Hematopoietic multipotent progenitor cell treated with erythropoietin and hydrocortisone succinate and interleukin-3 and kit ligand, for 17 days (in vitro differentiated cells): ENCODE results near the gene AHRR.

Experiments
- DNase-seq: peaks from one replicate; pipeline ENCODE4 v3.0.0-alpha.2; 2015; ENCODE audit warnings: low spot score

Gene AHRR

DNA sequence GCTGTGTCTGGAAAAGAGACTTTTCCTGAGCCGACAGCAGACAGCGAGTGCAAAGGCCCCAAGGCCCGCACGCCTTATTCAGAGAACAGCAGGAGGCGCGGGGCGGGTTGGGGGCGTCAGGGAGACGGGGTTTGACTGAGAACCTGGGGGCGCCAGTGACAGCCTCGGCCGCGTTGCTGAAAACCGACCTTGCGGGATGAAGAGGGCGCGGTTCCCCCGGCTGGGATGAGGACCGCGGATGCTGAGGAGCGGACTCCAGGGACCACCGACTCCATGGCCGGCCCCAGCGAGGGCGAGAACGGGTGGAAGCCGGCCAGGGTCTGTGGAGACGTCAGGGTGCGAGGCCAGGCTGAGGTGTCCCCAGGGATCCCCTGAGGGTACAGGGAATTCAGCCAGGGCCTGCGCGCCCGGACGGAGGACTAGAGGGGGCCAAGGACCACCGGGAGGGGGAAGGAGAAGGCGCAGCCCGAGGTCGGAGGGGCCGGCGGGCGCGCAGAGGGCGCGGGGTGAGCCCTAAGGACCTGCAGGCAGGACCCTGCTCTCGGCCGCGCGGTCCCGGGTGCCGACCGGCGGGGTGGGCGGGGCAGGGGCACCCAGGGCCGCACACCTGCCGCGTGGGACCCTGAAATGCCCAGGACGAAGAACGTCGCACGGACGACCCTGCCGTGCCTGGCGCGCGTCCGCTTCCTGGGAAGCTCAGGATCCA, 837 bp upstream of the AHRR start:
- DNase-seq: no peak

DNA sequence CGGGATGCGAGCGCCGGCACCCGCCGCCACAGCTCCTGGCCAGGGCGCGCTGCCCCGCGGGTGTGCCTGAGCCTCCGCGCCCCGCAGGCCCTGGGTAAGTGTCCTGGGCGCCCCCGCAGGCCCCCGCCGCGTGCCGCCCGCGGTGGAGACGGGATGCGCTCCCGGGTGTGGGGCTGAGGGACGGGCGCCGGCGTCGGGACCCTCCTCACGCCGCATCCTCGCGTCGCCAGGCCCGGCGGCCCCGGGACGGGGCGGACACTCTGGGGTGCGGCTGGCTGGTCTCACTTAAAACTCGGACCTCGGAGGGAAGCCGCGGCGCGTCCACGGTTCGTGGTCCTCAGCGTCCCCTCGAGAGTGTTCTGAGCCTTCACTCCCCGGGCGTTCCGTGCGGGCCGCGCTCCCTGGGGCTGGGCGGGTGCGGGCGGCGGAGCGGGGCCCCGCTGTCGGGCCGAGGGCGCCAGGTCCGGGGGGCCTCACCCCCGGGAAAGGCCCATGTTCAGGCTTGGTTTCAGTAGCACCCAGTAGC, 275 bp downstream of the AHRR start:
- DNase-seq: no peak

DNA sequence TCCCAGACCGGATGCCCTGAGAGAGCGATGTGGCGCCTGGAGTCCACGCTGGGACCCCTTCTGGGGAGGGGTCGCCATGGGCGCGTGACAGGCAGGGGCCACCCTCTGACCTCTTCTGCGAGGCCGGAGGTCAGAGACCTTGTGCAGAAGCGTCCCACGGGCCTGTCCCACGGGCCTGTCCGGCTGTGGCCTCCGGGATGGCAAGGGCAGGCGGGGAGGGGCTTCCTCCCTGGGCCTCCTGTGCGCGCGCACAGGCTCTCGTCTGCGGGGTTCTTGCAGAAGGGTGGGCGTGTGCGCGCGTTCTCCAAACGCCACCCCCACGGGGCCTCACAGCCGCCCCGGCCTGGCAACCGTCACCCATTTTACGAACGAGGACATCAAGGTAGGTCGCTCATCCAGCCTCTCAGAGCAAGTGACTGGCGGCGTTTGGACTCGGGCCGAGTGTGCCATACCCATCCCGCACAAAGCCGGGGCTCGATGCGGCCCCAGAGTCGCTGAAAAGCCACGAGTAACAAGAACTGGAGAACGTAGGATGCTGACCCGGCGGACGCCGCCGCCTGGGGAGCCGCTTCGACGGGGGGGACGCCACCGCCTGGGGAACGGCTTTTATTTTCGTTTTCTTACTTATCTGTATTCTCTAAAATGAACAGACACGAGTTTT, 897 bp downstream of the AHRR start:
- no peak for DNase-seq

DNA sequence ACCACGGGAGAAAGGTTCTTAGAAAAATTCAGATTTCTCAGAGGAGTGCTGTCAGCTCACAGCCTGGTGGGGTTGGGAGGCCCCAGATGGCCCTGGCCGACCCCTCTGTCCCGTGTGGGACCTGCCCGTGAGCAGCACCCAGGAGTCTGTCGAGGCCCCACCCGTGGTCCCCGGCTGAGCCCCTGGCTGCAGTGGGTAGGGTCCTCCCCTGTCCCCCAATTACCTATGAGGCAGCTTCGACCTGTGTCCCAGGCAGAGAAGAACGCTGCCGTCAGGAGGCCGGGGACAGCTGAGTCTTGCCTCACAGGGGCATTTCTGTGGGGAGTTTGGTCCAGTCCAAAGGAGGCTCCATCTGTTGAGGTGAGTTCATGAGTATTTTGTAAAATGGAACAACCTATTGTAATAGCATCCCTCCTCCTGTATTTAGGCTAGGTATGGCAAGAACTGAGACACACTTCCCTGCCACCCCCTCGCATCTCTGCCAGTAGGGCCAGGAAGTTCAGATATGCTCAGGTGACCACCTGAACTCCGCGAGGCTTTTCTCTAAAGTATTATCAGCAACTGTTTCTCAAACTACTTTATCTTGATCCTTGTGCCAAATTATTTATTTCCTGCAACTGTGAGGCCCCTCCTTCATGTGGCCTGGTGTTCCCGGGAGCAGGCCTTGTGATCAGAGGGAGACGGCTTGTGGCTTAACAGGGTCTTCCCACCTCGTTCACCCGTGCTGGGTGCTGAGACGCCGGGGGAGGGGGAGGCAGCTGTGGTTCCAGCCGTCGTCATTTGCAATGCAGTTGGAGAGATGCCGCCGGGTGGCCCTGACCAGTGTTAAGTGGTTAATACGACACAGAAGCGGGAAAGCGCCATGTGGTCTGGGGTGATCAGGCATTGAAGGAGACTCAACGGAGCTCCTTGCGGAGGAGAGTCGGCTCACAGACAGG, 1.7 kb downstream of the AHRR start:
- DNase-seq: no peak

DNA sequence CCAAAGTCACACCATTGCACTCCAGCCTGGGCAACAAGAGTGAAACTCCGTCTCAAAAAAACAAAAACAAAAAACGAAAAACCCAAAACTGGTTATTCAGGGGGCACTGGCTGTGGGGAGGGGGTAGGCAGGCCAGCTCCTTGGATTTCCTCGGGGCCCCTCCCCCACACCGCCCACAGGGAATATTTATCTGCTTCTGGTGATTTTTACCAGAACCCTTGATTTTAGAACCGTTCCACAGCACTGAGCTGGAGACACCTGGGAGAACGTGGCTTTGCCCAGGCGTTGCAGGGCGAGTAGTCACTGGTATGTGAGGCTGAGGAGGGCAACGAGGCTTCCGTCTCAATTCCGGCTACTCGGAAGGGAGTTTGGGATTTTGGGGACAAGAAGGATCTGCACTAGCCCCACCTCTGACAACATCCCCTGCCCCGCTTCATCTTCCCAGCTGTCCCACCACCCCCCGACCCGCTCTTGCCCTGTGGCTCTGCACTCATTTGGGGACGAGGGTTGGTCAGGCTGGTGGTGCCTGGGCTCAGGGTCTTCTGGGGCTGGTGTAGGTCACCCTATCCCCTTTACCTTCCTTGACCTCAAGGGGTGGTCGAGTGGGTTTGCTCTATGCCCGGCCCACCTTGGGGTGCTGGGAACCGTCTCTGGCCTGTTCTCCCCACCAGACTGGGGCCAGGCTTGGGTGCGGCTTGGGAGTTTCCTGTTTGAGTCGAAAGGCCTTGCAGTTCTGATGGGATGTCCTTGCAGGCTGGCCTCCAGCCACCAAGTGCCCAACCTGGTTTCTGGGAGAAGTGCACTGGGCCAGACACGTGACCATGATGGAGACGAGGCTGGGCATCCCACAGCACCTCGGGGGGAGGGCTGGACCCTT, 3.5 kb downstream of the AHRR start:
- no peak for DNase-seq

DNA sequence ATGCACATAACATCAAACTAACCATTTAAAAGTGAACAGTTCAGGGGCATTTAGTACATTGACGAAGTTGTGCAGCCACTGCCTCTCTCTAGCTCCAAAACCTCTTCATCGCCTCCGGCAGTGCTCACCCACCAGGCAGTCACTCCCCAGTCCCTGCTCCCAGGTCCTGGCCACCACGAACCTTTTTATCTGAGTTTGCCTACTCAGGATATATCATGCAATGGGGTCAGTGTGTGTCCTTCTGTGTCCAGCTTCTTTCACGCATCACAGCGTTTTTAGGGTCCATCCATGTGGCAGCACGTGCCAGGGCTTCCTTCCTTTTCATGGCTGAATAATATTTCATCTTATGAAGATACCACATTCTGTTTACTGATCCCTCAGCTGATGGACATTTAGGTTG, 4.6 kb downstream of the AHRR start:
- no peak for DNase-seq

DNA sequence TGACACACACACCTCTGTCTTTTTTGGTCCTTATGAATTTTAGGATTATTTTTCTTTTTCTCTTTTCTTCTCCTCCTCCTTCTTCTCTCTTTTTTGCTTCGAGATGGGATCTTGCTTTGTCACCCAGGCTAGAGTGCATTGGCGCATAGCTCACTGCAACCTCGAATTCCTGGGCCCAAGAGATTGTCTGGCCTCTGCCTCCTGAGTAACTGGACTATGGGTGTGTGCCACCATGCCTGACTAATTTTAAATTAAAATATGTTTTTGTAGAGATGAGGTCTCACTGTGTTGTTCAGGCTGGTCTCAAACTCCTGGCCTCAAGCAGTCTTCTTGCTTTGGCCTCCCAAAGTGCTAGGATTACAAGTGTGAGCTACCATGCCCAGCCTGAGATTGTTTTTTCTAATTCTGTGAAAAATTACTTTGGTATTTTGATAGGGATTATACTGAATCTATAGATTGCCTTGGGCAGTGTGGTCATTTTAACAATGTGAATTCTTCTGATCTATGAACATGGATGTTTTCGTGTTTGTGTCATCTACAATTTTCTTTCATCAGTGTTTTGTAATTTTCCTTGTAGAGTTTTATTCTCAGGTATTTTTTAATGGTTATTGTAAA, 7.7 kb downstream of the AHRR start:
- DNase-seq: no peak

DNA sequence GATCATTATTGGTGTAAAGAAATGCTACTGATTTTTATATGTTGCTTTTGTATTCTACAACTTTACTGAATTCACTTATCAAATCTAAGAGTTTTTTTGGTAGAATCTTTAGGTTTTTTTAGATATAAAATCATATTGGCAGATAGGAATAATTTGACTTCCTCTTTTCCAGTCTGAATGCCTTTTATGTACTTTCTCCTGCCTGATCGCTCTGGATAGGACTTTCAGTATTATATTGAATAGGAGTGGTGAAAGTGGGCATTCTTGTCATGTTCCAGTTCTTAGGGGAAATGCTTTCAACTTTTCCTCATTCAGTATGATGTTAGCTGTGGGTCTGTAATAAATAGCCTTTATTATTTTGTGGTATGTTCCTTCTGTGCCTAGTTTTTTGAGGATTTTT, 8.3 kb downstream of the AHRR start:
- DNase-seq: no peak

DNA sequence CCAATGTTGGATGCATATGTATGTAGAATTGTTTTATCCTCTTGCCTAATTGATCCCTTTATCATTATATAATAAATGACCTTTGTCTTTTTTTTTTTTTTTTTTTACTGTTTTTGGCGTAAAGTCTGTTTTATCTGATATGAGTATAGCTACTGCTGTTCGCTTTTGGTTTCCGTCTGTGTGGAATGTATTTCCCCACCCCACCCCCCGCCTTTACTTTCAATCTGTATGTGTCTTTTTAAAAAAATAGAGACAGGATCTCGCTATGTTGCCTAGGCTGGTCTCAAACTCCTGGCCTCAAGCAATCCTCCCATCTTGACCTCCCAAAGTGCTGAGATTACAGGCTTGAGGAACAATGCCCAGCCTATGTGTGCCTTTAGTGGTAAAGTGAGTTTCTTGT, 11.3 kb downstream of the AHRR start:
- no peak for DNase-seq

DNA sequence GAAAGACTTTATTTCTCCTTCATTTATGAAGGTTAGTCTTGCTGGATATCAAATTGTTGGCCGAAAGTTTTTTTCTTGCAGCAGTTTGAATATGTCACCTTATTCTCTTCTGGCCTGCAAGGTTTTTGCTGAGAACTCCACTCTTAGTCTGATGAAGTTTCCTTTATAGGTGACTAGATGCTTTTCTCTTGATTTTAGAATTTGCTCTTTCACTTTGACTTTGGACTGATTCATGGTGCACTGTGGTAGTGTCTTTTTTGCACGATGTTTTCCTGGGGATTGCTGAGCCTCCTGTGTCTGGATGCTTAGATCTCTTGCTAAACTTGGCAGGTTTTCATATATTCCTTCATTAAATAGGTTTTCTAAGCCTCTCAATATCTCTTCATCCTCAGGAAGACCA, 12.4 kb downstream of the AHRR start:
- no peak for DNase-seq

DNA sequence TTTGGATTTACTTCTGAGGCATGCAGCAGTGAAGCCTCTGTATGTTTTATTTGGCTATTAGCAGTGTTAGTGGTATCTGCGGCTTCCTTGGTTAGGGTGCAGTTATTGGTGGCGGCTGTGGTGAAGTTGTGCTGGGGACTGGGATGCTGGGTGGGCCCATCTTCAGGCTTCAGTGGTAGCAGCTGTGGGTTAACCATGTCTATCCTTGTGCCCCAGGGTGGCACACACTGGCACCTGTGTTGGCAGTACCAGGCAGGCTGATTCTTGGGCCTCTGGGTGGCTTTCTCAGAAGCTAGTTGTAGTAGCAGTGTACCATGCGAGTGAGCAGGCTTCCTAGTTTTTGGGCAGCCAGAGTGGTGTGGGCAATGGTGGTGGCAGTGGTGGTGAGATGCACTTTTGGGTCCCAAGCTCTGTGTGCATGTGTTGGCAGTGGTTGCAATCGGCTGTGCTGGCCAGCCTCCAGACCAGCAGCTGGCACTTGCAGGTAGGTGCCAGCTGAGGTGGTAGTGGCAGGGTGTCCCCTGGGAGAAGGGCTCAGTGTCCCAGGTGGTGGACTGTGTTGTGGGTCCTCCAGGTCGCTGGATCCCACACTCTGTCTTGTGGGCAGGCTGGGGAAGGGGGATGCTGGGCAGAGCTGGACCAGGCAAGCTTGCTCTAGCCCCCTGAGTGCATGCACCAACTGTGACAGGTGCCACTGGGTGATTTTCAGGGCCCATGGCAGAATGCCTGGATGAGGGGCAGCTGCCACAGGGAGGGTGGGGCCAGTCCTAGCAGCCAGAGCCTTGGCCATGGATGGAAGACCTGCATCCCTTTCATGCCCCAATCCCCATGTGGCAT, 13.6 kb downstream of the AHRR start:
- DNase-seq: no peak

DNA sequence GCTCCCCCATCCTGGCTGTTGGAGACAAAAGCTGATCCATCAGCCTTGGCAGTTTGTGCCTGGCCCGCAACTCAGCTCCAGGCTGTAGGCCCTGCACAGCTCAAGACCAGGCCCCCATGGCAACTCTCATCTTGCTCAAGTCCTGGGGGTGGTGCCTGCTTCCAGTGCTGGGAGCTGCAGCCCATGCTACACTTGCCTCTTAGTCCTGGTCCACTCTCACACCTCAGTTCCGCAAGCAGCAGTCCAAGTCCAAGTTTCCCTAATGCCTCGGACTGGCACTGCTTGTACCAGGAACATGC, 14.2 kb downstream of the AHRR start:
- no peak for DNase-seq

DNA sequence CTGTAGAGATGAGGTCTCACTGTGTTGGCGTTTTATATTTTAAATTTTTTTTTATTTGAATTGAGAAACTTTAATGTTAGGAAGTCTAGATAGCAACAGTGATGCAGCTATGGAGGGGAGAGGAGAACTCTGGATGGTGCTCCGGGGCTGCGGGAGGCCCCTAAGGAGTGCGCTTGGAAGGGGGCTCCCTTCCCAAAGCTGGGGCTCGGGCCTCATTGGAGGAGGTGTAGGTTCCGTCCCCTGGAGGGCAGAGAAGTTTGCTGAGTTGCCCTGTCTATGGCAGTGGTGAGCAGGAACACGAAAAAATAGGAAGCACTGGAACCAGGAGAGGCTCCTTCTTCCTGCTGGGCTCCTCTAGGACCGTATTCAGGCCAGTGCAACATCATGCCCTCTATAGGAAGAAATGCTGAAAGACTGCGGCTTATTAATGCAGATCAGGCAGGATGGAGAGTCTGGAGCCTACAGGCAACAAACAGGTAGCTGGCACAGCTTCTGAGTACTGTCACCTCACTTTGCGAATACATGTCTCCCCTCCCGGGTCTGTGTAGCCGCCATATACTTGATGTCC, 16.1 kb downstream of the AHRR start:
- no peak for DNase-seq

DNA sequence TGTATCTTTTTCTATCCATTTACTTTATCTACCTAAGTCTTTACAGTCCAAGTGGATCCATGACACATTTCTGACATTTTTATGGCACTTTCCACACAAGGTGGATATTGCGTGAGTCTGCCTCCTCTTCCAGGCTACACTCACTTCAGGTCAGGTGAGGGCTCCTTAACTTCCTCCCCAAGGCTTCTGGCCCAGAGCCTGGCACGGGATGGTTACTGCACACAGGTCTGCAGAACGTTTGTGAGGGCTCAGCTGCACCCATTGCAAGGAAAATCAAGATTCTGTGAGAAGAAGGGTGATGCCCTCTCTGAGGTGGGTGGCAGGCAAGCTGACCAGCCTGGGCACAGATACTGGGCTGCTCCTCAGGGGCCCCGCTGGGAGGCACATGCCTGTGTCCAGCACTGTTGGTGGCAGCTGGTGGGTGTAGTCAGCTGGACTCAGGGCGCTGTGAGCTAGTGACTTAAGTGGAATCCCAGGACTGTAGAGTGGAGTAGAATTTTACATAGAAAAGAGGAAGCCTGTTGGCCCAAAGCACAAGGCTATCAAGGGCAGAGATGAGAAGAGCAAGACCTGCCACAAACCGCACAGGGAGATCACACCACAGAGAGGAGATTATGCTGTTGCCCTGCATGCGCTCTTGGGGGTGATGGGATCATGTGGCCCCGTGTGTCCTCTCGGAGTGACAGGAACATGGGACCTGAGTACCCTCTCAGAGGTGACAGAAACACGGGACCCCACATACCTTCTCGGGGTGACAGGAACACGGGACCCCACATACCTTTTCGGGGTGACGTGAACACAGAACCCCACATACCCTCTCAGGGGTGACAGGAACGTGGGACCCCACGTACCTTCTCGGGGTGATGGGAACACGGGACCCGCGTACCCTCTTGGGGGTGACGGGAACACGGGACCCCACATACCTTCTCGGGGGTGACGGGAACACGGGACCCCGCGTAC, 21.3 kb downstream of the AHRR start:
- no peak for DNase-seq

DNA sequence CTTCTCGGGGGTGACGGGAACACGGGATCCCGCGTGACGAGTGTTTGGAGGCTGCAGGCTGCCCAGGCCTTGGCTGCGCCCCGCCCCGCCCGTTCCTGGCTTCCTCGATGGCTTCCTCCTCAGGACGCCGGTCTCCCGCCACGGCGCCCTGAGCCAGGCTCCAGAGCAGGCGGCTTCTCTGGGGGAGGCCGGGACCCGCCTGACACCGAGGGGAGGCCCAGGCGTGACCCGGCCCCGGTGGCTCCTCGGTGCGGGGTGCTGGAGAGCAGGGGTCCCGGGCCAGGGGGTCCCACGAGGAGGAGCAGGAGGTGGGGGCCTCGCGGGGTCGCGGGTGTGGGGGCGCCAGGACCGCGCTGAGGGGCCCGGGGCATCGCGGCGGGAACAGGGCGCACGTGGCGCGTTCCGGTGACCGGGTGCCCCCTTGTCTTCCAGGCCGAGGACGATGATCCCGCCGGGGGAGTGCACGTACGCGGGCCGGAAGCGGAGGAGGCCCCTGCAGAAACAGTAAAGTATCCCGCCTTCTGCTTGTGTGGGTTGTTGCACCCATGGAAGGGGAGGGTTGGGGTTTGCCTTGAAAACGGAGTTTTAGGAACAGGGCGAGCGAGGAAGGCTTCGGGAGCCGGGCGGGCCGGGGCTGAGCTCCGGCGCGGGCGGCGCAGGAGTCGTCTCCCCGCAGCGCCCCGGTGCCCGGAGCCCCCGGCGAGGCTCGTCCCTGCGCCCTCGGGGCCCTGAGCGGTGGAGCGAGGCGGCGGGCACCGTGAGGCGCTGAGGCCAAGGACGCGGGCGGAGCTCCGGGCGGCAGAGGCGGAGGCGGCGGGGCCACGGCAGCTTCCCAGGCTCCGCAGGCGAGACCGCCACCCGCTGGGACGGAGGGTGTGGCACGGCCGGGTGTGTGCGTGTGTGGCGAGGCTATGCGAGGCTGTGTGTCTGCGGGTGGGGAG, 22.2 kb downstream of the AHRR start:
- no peak for DNase-seq

DNA sequence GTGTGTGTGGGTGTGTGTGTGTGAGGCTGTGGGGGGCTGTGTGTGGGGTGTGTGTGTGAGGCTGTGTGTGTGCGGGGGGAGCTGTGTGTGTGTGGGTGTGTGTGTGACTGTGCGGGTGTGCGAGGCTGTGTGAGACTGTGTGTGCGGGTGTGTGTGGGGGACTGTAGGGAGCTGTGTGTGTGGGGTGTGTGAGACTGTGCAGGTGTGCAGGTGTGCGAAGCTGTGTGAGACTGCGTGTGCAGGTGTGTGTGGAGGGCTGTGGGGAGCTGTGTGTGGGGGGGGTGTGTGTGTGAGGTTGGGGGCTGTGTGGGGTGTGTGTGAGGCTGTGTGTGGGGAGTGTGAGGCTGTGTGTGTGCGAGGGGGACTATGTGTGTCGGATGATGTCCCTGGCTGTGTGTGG, 23.2 kb downstream of the AHRR start:
- no peak for DNase-seq

DNA sequence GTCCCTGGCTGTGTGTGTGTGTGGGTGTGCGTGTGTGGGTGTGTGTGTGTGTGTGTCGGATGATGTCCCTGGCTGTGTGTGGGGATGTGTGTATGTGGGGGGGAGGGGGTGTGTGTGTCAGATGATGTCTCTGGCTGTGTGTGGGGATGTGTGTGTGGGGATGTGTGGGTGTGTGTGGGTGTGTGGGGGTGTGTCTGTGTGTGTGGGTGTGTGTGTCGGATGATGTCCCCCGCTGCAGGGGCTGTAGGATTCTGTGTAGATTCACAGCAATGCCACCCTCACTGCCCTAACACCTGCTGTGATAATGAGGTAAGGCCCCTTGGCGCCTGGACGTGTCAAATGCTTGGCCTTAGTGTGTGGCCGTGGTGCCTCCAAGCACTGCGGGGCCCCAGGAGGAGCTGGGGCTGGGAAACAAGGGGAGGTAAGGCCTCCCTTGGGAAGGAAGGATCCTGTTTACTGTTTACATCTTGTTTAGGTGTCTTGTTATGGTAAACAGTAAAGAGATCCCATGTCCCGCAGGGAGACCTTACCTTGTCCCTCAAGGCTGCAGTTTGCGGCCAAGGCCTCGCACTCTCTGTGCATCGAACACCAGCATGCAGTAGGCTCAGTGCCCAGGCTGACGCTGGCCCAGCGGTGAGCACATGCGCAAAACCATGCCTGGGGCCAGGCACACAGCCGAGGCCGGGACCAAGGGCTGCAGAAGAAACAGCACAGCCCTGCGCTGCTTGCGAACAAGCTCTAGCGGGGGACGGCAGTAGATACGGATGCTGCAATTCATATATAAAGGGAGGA, 24.1 kb downstream of the AHRR start:
- no peak for DNase-seq
